Smooth muscle cell of the brain vasculature (primary cell): ENCODE measurements around the gene RAET1E.
"Not testable (repeated sequence)": the region's sequence is repeated elsewhere in the genome, so short reads cannot be mapped to it uniquely, and the experiment has no call there.

ENCODE experiments used
- DNase-seq: peaks from one replicate; pipeline ENCODE4 v3.0.0-alpha.2; 2012; ENCODE audit warnings: low read depth, low spot score

Gene RAET1E, protein sequence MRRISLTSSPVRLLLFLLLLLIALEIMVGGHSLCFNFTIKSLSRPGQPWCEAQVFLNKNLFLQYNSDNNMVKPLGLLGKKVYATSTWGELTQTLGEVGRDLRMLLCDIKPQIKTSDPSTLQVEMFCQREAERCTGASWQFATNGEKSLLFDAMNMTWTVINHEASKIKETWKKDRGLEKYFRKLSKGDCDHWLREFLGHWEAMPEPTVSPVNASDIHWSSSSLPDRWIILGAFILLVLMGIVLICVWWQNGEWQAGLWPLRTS

GRCh38 chr6:149897855-149898744 is at the start of gene RAET1E:
Gene RAET1E (minus strand): TSS chr6:149898113. CDS start chr6:149890901, 7,212 bp downstream.
- no peak for DNase-seq

DNA sequence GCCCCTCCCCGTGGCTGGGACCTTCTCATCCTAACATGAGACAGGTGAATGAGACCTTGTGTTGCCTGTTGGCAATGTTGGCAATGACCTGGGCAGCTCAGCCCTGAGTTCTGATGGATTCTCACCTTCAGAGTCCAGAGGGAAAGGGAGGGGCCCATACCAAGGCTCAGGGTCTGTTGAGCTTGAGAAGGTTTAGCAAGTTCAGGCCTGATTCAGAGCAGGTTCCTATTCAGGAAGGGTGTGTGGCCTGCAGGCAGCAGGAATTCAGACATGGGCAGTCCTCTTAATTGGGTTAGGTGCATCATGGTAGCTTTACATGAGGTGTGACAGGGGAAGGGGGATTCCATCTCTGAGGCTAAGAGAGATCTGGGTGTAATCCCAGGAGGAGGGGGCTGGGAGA is 49.6 kb upstream of the RAET1E start:
- not testable (repeated sequence) for DNase-seq

GRCh38 chr6:149946631-149947030 is 48.7 kb upstream of the RAET1E start:
- DNase-seq: not testable (repeated sequence)

- not testable (repeated sequence) for DNase-seq
Measured at GRCh38 chr6:149945276-149945675, 47.4 kb upstream of the RAET1E start.

DNA sequence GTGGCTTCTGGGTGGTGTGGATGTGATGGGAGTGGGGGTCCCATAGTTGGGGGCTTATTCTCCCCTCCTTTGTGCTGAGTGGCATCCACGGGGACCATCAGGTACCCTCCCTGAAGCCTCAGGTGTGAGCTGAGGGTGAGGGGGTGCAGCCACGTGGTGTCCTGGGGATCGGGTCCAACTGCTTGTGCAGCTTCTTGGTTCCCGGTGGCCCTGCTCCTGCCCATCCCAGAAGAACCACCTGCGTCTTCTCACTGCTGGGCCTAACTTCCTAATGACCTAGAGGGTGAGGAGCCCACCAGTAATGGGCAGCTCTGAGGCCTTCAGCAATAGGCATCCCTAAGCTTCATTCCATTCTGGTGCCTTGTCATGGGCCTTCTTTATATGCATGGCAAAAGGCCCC is 45.4 kb upstream of the RAET1E start:
- DNase-seq: not testable (repeated sequence)

- no peak for DNase-seq
Measured at GRCh38 chr6:149942461-149942829, 44.5 kb upstream of the RAET1E start.

DNA sequence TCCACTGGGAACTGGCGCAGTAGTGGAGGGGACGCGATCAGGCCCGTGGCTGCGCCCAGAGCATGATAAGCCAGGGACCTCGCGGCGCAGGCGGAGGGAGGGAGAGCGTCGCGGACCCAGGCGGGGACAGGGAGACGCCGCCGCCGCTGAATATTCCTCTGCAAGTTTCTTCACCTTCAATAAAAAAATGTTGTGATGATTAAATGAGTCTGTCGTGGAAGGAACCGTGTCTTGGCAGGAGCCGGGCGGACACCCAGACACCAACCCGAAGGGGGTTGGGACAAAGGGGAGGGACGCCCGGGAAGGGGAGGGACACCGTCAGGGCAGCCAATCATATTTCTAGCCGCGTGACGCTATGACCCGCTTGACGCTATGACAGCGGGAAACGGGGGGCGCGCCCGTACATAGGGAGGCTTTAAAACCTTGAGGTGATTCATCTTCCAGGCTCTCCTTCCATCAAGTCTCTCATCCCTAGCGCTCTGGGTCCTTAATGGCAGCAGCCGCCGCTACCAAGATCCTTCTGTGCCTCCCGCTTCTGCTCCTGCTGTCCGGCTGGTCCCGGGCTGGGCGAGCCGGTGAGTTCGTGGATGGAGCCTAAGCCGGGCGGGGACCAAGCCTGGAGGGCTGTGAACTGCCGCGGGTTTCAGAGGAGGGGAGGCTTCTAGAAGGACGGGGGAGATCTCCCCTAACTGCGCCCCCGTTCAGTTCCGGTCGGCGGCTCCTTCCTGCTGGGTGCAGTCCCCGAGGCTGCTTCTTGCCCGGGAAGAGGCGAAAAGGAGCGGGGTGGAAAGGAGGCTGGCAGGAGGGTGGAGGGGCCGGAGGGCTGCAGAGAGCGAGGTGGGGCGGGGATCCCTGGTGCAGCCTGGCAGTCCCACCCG is 43.9 kb upstream of the RAET1E start, which contains the start of gene ULBP2:
Gene ULBP2 (plus strand): TSS at position 432 of the 878 bp plus-strand sequence. CDS start 59 bp downstream, at position 491.
- peak; percentile 81 for DNase-seq

DNA sequence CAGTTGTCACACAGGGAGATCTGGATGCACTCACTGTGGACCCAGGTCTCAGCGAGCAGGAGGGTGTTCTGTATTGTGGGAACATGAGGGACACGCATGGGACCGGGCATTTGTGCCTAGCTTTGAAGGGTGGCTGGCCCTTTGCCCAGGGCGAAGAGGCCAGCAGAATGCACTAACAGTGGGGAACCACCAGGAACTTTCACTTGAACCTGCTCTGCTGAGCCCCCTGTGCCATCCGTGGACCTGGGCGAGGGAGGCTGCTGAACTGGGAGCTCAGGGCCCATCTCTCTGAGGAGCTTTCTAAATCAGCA is 42.7 kb upstream of the RAET1E start:
- no peak for DNase-seq

GRCh38 chr6:149939909-149940671 is 42.2 kb upstream of the RAET1E start:
- no peak for DNase-seq

DNA sequence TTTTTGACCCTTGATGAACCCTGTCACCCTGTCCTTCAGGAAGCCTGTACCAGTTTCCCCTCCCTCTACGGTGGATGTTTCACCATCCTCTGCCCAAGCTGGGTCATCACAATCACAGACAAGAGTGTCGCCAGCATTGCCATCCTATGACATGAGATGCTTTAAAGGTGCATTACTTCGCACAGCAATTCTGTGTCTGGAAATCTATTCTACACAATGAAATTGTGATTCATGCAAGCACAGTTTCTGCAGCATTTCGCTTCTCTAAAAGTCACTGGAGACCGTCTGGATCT is 41.4 kb upstream of the RAET1E start:
- no peak for DNase-seq

GRCh38 chr6:149938571-149939355 is 40.9 kb upstream of the RAET1E start:
- no peak for DNase-seq

GRCh38 chr6:149938013-149938570 is 40.2 kb upstream of the RAET1E start:
- not testable (repeated sequence) for DNase-seq

- DNase-seq: no peak
Measured at GRCh38 chr6:149936743-149937142, 38.8 kb upstream of the RAET1E start.

DNA sequence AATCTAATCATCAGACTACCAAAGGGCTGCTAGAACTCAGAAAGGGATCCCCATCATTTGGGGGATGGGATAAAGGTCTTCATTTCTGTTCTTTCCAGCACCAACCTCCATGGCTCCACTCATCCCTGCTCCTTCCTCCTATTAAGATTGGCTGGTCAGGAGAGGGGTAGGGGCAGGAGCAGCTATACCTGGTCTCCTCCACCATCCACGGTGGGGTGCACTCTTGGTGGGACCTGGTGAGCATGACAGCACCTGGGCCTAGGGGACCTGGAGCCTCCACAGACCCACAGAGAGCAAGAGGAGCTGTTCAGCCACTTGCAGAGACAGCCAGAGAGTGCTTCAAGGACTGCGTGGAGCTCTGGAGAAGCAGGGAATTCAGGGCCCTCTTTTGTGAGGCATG is 37.8 kb upstream of the RAET1E start:
- no peak for DNase-seq

DNA sequence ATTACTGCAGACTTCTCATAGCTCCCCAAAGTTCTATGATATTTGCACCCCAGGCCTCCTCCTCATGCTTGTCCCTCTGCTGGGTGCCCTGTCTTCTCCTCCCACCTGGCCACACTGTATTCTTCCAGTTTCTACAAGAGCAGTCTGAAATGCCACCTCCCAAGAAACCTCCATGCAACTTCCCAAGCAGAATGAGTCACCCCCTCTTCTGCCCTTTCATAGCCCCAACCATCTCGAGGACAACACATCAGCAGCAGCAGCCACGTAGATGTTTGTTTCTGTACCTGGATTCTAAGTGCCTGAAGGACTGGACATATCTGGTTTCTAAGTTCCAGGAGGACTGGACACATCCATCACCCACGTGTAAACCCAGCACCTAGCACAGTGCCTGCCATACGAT is 37.3 kb upstream of the RAET1E start:
- no peak for DNase-seq

DNA sequence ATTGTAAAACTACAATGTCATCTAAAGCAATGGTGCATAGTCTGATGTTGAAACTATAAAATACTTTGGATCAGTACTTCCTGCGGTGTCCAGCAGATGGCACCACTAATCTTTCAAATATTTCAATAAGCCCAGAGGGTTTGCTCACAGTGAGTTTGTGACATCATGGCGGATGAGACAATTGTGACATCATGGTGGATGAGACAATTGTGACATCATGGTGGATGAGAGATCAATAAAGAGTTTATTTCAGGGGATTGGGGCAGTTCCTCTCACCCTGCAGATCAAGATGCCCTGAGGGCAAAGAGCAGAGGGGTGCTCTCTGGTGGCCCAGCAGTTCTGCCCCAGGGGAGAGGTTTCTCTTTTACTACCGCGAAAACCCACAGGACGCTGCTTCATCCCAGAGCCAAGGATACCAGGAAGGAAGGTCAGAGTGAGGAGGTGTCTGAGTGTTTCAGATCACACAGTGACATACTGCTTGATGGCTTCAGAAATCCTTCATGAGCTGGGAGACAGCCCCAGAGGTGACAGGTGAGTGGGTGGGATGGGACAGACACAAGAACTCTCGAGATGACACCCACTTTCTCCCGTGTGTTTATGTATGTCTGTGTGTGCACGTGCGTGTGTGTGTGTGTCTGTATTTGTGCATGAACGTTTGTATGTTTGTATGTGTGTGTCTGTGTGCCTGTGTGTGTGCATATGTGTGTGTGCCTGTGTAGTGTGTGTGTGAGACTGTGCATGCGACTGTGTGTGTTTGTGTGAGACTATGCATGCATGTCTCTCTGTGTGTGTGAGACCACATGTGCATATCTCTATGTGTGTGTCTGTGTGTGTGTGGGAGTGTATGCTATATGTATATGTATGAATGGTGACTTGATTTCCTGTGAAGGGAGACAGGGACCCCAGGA is 36.6 kb upstream of the RAET1E start:
- DNase-seq: peak; percentile 60

DNA sequence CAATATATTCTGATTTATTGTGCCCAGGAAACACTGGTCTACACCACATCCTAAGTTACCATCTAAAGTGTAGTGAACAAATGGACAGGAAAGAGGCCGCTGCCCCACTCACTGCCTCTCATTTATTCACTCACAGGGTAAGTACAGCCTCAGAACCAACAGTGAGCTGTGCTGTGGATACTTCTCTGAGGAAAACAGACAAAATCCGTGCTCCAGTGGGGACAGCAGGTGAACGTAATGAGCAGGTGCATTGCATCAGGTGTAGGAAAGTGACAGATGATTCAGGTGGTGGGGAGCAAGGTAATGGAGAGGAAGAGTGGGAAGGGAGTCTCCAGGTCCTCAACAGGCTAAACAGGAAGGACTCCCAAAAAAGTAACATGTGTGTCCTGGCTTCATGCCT is 35.5 kb upstream of the RAET1E start:
- DNase-seq: no peak

GRCh38 chr6:149933036-149933435 is 35.1 kb upstream of the RAET1E start:
- DNase-seq: no peak

- DNase-seq: no peak
Measured at GRCh38 chr6:149931501-149931900, 33.6 kb upstream of the RAET1E start.
